Astrocyte (in vitro differentiated cells and primary cell): Measurements from ENCODE around the gene AKT3. TPM values are rescaled to one million over a fixed set of nuclear protein-coding genes. Genes with fewer than 3 reads are reported as not detected.

Source experiments
- DNase-seq: peaks from one replicate; pipeline ENCODE4 v3.0.0-alpha.2; 2010; ENCODE audit warnings: low read depth
- FAIRE-seq: peaks from 2 replicates; lab custom pipeline; 2011; peaks lifted over from hg19 to GRCh38; lab: Jason Lieb, UNC
- H2AFZ ChIP-seq: 2 replicates; pipeline ENCODE4 v1.6.0; 2012; ENCODE audit warnings: low read depth, low read length, inconsistent platforms
- H3K27ac ChIP-seq: 2 replicates; pipeline ENCODE4 v1.5.1; 2011; ENCODE audit warnings: low read depth, low read length, inconsistent platforms
- H3K27me3 ChIP-seq: 2 replicates; pipeline ENCODE4 v1.6.0; 2011; ENCODE audit warnings: low read length, inconsistent platforms; ENCODE audit not compliant: insufficient read depth
- H3K36me3 ChIP-seq: 2 replicates; pipeline ENCODE4 v1.5.1; 2011; ENCODE audit warnings: low read length, inconsistent platforms; ENCODE audit not compliant: insufficient read depth
- H3K4me1 ChIP-seq: 2 replicates; pipeline ENCODE4 v1.5.1; 2011; ENCODE audit warnings: low read length, inconsistent platforms; ENCODE audit not compliant: insufficient read depth
- H3K4me2 ChIP-seq: 2 replicates; pipeline ENCODE4 v1.6.0; 2012; ENCODE audit warnings: low read length, inconsistent platforms
- H3K4me3 ChIP-seq: 2 replicates; pipeline ENCODE4 v1.5.1; 2011; ENCODE audit warnings: low read depth, mild to moderate bottlenecking, low read length, inconsistent platforms; ENCODE audit not compliant: insufficient read depth
- H3K79me2 ChIP-seq: 2 replicates; pipeline ENCODE4 v1.6.0; 2012; ENCODE audit warnings: mild to moderate bottlenecking, low read length, inconsistent platforms; ENCODE audit not compliant: insufficient read depth
- H3K9ac ChIP-seq: 2 replicates; pipeline ENCODE4 v1.6.0; 2012; ENCODE audit warnings: mild to moderate bottlenecking, low read length, inconsistent platforms
- H3K9me3 ChIP-seq: 2 replicates; pipeline ENCODE4 v1.5.1; 2012; ENCODE audit warnings: low read depth, mild to moderate bottlenecking, low read length, inconsistent platforms; ENCODE audit not compliant: insufficient read depth
- H4K20me1 ChIP-seq: 2 replicates; pipeline ENCODE4 v1.6.0; 2012; ENCODE audit warnings: low read length, inconsistent platforms; ENCODE audit not compliant: insufficient read depth
- H3K27ac Mint-ChIP-seq: one replicate; pipeline ENCODE4 v1.8.0; 2021; ENCODE audit warnings: mild to moderate bottlenecking, mixed read lengths; ENCODE audit not compliant: unreplicated experiment
- H3K27me3 Mint-ChIP-seq: one replicate; pipeline ENCODE4 v1.8.0; 2021; ENCODE audit warnings: low read depth, mixed read lengths; ENCODE audit not compliant: unreplicated experiment
- H3K36me3 Mint-ChIP-seq: one replicate; pipeline ENCODE4 v1.8.0; 2021; ENCODE audit warnings: low read depth, mixed read lengths; ENCODE audit not compliant: unreplicated experiment
- H3K4me1 Mint-ChIP-seq: one replicate; pipeline ENCODE4 v1.8.0; 2021; ENCODE audit warnings: low read depth, mixed read lengths; ENCODE audit not compliant: unreplicated experiment
- H3K4me3 Mint-ChIP-seq: one replicate; pipeline ENCODE4 v1.8.0; 2021; ENCODE audit warnings: mild to moderate bottlenecking, moderate library complexity, mixed read lengths; ENCODE audit not compliant: unreplicated experiment
- H3K9me3 Mint-ChIP-seq: one replicate; pipeline ENCODE4 v1.8.0; 2021; ENCODE audit warnings: mild to moderate bottlenecking, mixed read lengths; ENCODE audit not compliant: unreplicated experiment
- EZH2 ChIP-seq: IDR thresholded peaks from 2 replicates; pipeline ENCODE4 v1.6.1; 2012; ENCODE audit warnings: mild to moderate bottlenecking, low read length, inconsistent platforms; ENCODE audit not compliant: insufficient read depth
- total RNA-seq: library from RNA; stranded (reverse); gene quantifications from 2 replicates; pipeline ENCODE4 v1.2.1, GENCODE V29; 2021
- TF ChIP-seq, protein P1 (sequence below): IDR thresholded peaks from 2 replicates; pipeline ENCODE4 v1.5.1; 2011; ENCODE audit warnings: low read depth, mild to moderate bottlenecking, inconsistent platforms, low read length, moderate library complexity; ENCODE audit not compliant: insufficient read depth

Gene AKT3
- total RNA-seq, 1 donor from 2014 or later, result 64.5 TPM

GRCh38 chr1:243499248-243499647 is 350.8 kb downstream of the AKT3 start:
- Histone ChIP-seq H3K36me3 (no peaks in the 10 kb centered on the region), H4K20me1 (no peaks in the 10 kb centered on the region), H3K4me2 (no peak overlapping the region), H3K4me3 (no peak overlapping the region), H3K9ac (no peak overlapping the region), H3K4me1 (peaks cover 13% of the 10 kb centered on the region), H3K9me3 (no peaks in the 10 kb centered on the region), H3K27me3 (no peaks in the 10 kb centered on the region), H3K27ac (no peak overlapping the region), H3K79me2 (no peaks in the 10 kb centered on the region), H2AFZ (no peak overlapping the region)
- Mint-ChIP-seq H3K27me3 (no peaks in the 10 kb centered on the region), H3K4me3 (no peak overlapping the region), H3K36me3 (peaks cover 6% of the 10 kb centered on the region), H3K27ac (no peak overlapping the region), H3K9me3 (no peaks in the 10 kb centered on the region), H3K4me1 (peaks cover 10% of the 10 kb centered on the region)
- DNase-seq (no peak), FAIRE-seq (no peak)
- TF ChIP-seq, protein P1, sequence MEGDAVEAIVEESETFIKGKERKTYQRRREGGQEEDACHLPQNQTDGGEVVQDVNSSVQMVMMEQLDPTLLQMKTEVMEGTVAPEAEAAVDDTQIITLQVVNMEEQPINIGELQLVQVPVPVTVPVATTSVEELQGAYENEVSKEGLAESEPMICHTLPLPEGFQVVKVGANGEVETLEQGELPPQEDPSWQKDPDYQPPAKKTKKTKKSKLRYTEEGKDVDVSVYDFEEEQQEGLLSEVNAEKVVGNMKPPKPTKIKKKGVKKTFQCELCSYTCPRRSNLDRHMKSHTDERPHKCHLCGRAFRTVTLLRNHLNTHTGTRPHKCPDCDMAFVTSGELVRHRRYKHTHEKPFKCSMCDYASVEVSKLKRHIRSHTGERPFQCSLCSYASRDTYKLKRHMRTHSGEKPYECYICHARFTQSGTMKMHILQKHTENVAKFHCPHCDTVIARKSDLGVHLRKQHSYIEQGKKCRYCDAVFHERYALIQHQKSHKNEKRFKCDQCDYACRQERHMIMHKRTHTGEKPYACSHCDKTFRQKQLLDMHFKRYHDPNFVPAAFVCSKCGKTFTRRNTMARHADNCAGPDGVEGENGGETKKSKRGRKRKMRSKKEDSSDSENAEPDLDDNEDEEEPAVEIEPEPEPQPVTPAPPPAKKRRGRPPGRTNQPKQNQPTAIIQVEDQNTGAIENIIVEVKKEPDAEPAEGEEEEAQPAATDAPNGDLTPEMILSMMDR, result no peak
- TF ChIP-seq EZH2, result no peak

DNA sequence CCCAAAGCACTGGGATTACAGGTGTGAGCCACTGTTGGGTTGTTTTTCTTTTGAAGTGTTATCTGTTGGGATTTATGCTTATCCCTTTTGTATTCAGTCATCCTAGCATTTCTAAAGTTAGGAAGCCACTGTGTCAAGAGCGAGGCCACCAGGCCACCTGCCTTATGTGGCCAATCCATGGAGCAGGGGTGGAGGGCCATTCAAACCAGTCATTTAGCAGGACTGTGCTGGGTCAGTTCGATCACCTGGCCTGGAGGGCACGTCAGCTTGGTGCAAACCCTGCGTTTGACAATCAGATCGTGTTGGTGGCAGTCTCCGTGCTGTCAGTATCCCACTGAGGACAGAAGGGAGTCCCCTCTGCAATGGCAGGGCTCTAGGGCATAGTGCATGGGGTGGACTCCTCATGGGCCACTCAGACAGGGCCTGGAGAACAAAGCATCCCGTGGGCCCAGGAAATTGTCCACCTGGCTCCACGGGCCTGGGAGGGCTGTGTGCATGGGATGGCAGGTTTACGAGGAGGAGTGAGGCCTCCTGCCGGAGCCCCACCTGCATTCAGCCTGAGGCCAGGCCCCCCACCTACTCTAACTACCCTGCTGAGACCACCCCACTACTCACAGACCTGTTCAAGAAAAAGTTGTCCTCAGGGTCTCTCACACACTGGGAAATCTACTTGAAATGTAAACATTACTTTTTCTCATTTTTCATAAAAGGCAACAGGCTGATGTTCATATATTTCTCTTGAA is 351.9 kb downstream of the AKT3 start:
- Mint-ChIP-seq H3K27me3 (no peaks in the 10 kb centered on the region), H3K4me1 (peaks cover 12% of the 10 kb centered on the region), H3K36me3 (peaks cover 5% of the 10 kb centered on the region), H3K4me3 (no peak overlapping the region), H3K9me3 (no peaks in the 10 kb centered on the region), H3K27ac (no peak overlapping the region)
- Histone ChIP-seq H3K36me3 (no peaks in the 10 kb centered on the region), H3K9ac (no peak overlapping the region), H3K27me3 (no peaks in the 10 kb centered on the region), H4K20me1 (no peaks in the 10 kb centered on the region), H3K4me1 (peaks cover 18% of the 10 kb centered on the region), H3K79me2 (no peaks in the 10 kb centered on the region), H3K9me3 (no peaks in the 10 kb centered on the region), H3K4me2 (no peak overlapping the region), H2AFZ (no peak overlapping the region), H3K27ac (no peak overlapping the region), H3K4me3 (no peak overlapping the region)
- no peak for FAIRE-seq
- DNase-seq, result no peak
- TF ChIP-seq, protein P1, result no peak
- TF ChIP-seq EZH2, result no peak

DNA sequence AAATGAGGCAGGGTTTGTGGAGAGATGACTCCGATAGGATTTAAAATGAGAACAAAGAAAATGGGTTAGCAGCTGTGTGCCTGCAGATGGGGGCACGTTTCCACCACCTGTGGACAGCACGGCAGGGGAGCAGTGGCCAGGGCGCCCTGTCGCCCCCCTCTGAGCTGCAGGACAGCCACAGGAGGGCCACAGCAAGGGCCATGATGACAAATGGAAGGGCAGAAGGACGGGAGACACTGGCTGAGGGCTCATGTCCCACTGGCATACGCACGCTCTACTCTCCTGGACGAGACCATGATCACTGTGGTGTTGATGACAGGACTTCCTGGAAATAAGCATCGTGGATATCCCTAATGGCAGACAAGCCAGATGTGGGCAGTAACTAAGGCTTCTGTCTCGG is 353.2 kb downstream of the AKT3 start:
- H4K20me1 ChIP-seq, result no peaks in the 10 kb centered on the region
- H3K36me3 ChIP-seq, result no peaks in the 10 kb centered on the region
- H3K27ac ChIP-seq, result no peak overlapping the region
- no peaks in the 10 kb centered on the region for H3K27me3 Mint-ChIP-seq
- no peak for DNase-seq
- no peaks in the 10 kb centered on the region for H3K9me3 Mint-ChIP-seq
- H3K27me3 ChIP-seq, result no peaks in the 10 kb centered on the region
- no peak for FAIRE-seq
- peaks cover 21% of the 10 kb centered on the region for H3K4me1 ChIP-seq
- TF ChIP-seq, protein P1, result no peak
- no peak overlapping the region for H3K4me3 Mint-ChIP-seq
- no peaks in the 10 kb centered on the region for H3K79me2 ChIP-seq
- H3K27ac Mint-ChIP-seq, result no peak overlapping the region
- no peak overlapping the region for H3K9ac ChIP-seq
- H3K9me3 ChIP-seq, result no peaks in the 10 kb centered on the region
- H2AFZ ChIP-seq, result no peak overlapping the region
- H3K36me3 Mint-ChIP-seq, result peaks cover 3% of the 10 kb centered on the region
- H3K4me1 Mint-ChIP-seq, result peaks cover 12% of the 10 kb centered on the region
- H3K4me3 ChIP-seq, result no peak overlapping the region
- no peak overlapping the region for H3K4me2 ChIP-seq
